ENCODE data around the gene EDEM3.
"Not testable (repeated sequence)": the region's sequence is repeated elsewhere in the genome, so short reads cannot be mapped to it uniquely, and the experiment has no call there.

The EDEM3 gene, protein sequence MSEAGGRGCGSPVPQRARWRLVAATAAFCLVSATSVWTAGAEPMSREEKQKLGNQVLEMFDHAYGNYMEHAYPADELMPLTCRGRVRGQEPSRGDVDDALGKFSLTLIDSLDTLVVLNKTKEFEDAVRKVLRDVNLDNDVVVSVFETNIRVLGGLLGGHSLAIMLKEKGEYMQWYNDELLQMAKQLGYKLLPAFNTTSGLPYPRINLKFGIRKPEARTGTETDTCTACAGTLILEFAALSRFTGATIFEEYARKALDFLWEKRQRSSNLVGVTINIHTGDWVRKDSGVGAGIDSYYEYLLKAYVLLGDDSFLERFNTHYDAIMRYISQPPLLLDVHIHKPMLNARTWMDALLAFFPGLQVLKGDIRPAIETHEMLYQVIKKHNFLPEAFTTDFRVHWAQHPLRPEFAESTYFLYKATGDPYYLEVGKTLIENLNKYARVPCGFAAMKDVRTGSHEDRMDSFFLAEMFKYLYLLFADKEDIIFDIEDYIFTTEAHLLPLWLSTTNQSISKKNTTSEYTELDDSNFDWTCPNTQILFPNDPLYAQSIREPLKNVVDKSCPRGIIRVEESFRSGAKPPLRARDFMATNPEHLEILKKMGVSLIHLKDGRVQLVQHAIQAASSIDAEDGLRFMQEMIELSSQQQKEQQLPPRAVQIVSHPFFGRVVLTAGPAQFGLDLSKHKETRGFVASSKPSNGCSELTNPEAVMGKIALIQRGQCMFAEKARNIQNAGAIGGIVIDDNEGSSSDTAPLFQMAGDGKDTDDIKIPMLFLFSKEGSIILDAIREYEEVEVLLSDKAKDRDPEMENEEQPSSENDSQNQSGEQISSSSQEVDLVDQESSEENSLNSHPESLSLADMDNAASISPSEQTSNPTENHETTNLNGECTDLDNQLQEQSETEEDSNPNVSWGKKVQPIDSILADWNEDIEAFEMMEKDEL

DNA sequence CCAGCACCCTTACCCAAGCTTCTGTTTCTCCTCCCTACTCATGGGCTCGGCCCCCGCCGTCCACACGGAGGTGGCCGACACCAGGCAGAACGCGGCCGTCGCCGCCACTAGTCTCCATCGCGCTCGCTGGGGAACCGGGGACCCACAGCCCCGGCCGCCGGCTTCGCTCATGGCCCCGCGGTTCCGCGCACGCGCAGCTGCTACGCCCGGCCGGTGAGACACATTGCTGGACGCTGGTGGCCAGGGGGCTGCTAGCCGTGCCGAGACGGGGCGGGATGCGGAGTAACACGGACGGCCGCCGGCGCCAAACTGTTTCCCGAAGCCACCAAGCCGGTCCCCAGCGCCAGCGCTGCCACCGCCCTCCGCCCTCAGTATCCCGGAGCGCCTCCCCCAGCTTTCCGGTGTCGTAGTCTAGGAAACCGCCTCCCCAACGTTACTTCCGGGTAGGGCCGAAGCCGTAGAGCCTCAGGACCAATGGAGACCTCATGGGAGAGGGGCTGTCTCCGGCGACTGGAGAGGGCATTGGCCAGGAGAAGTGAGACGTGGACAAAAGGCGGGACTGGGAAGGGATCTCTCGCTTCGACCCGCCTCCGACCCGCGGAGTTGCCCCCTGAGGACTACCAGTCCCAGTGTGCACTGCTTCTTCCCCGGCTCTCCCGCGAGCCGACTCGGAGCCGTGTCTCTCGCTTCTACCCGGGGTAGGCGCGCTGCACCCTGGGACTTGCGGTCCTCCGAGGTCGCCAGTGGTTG, at the start of gene EDEM3:
Gene EDEM3 (minus strand): TSS at position 383 of the 750 bp plus-strand sequence. CDS start 212 bp downstream, at position 171.
- DNase-seq, result peak; percentile 98

DNA sequence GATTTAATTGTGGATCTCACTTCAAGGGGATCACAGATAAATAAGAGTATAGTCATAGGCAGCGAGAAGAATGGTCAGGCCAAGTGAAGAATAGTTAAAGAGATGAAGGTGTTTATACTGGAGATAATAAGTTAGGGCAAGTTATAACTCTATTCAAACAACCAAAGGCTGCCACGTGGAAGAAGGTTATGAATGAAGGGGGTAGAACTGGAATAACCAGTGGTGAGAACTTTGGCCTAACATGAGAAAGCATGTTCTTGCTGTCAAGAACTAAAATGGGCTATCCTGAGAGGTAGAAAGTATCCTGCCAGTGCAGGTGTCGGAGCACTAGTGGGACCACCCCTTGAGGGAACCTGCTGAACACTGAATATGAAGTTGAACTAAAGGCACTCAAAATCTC, 49.6 kb upstream of the EDEM3 start:
- DNase-seq, result no peak

DNA sequence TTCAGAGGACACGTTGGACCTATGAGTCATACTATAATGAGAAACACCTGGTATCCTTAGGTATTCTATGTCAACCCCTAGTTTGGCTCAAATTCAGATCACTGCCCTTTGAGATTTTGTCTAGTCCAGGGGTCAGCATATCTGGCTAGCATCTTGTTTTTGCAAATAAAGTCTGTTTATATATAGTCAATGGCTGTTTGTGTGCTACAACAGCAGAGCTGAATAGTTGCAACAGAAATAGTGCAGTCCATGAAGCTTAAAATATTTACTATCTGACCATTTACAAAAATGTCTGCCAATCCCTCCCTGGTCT, 48.5 kb upstream of the EDEM3 start:
- DNase-seq, result no peak

DNA sequence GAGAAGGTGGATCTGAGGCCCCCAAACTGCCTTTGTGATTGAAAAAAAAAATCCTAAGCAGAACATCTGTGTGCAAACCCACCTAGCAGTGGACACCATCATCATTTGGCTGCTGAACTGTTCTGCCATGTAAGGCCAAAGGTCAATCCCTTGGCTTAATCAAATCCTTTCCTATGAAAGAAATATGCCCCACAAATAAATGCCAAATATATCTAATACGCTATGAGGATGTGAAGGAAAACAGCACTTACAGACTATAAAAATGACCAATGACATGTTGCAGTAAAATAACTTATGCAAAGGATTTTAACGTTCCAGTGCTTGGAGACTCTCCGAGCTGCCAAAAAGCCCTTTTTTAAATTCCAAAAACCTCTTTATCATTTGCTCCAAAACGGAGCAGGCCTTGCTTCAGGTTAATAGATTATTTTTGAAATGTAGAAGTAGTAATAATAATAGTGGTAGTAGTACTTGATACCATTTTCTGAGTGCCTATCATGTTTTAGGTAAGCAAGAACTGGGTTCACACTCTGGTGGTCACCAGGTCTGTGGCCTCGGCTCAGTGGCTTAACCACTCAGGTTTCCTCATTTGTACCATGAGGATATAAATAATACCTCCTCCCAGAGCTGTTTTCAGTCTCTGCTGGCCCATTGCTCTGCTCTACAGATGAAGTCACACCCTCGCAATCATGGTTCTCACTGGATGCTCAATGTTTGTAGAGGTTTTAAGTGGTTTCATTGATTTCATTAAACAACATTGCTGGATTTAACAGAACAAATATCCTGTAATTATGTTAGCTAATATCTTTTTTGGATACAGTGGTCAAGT, 47.9 kb upstream of the EDEM3 start:
- no peak for DNase-seq

DNA sequence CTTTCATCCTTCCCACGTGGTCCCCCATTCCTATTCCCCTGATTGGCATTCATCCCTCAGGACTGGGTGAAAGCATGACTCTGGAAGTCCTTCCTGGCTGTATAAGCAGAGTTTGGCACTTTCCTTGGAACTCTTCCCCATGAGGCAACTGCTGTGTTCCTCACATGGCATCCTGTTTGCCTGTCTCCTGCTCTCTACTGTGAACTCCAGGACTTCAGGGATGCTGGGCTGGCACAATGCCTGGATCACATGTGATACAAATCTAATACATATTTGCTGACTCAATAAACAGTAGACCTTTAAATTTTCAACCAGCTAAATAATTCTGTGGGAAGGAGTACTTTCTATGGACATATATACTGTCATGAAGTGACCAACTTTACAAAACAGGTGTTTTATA, 46.8 kb upstream of the EDEM3 start:
- no peak for DNase-seq

DNA sequence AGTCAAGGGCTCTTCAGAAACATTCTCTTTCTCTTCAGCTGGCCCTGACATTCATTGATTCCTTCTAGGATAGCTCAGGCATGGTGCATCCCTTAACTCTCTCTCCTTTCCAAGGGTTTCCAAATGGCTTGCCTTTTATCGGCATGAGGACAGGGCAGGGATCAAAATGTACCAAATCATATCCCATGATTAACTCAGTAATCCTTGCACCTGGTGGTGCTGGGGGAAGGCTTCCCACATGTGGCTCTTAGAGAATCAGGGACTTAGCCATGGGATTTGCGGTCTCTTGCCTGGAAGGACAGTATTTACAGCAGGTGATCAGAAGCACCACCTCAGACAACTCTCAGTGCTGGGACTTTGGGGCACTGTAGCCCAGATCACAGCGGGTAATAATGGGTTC, 46.2 kb upstream of the EDEM3 start:
- DNase-seq, result no peak

DNA sequence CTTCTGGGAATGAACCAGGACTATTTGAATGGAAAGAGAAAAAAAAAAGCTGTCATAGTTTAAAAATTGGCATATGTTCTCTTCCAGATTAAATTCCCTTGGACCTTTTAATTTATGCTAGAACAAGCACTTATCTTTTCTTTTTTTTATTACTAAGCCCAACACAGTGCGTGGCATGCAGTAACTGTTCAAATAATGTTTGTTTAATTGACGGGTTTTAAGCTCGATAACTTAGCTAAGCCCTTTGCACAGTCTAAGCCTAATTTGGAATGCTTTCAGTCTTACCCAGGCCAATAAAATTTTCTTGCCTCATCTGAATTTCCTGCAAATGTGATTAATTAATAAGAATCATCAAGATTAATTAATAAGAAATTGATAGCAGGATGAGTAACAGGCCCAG, 39.3 kb upstream of the EDEM3 start:
- DNase-seq, result no peak

DNA sequence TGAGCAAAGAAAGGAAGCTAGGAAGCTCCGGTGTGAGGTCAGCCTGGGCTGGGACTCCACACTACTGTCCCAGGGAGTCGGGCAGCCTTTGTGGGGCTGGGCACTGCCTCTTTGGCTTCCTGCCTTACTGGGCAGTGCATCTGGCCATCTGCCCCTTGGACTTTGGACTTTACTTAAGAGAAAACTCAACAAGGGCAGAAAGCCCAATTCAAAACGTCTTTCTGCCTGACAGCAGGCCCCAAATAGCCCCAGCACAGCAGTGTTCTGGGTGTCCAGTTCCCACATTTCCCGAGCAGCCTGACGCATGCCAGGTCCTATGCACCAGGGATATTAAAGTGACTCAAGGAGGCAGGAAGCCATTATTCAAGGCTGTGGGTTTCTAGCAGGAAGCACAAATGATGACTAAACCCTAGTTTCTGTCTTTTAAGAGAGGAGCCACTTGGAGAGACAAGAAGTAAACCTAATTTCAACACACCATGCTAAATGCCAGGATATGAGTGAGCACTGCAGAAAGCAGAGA, 37.9 kb upstream of the EDEM3 start:
- DNase-seq, result no peak

DNA sequence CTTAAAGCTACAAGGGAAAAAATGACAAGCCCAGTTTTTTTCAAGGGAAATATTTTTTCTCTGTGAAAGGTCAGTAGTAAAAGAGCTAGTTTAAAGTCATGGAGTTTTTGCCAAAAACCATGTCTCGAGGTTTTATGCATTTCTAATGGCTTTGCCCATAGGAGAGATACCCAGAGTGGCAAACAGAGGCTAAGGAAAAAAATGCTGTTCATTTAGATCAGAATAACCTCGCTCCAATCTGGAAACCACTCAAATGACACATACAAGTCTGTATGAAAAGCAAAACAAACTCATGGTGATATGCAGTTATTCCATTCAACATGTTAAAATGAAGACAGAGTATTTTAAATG, 36.9 kb upstream of the EDEM3 start:
- no peak for DNase-seq

DNA sequence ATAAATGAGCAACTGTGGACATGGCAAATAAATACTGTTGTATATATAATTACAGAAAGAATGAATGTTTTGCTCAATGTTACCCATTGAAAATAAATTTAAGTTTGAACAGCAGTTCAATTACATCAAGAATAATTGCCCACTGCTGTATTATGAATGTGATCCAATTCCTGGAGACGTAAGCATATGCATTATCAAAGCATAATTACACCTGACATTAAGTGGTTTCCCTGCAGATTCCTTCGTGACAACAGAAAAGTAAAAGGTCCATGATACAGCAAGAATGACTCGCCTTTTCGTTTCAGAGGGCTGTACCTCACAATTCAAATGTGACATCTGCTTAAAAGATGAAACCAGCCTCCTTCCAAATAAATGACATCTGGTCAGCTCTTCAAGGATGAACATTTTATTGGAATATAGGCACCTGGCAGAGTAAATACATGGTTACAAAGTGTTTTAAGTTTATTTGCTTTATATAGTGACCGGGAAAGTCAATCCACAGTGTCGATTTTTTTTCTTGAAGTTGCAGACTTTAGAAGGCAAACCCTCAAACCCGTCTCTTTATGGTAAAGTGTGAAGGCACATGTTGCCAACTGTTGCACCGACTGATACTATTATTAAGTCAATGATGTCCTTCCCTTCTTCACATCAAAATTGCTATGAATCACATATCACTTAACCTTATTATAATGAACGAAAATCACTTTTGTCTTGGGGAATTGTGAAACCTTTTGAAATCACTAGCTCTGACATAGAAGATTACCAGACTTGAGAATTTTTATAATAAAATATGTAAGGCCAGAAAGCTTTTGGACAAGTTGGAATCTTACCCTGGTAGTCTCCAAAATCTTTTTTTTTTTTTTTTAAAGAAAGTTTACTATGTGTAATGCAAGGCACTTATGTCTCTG, 36.2 kb upstream of the EDEM3 start:
- no peak for DNase-seq

DNA sequence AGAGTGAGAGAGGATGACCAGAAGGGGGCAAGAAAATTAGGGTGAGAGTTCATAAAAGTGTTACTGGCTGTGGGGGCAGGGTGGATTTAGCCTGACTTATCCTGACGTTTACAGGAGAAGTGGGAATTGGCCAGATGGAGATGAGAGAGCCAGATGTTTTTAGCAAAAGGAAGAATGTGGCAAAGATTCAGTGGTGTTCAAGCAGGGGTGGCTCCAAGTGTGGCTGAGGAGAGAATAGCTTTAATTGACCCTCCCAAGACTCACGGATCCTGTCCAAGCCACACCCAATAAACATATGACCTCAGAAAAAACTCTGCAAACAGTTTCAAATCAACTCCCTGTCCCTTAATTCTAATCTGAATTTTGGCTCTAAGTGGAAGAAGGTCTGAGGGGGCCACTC, 35.2 kb upstream of the EDEM3 start:
- DNase-seq, result no peak

DNA sequence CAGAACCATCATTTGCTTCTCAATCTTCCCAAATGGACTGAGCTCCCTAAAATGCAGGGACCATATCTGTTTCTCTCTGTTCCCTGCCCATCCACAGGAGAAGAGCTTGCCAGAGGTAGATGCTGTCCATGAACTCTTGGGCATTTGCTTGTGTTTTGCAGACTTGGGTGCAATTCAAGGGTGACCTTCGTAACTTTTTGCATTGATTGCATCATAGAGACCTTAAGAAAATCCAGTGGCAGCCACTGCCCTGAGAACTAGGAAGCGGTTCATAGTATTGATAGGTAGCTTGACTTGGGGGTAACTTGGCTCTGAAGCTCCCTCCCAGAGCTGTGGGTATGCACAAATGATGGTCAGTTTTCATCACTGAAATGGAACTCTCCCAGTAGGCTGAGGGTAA, 34.3 kb upstream of the EDEM3 start:
- no peak for DNase-seq

DNA sequence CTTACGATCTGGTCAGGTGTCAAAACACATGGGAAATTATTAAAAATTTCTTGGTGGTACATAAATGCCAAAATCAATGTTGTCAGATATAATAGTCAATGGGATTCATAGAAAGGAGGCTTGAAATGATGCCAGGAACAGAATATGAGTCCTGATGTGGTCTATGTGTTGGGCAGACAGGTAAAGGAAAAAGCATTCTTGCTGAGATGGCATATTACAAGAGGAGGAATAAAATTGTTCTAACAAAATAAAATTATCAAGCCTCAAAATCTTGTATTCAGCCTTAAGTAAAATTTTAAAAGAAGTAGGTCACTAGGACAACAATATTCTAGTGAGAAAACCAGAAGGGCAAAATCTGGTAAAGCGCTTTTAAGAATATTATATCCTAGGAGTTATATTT, 30.9 kb upstream of the EDEM3 start:
- no peak for DNase-seq

DNA sequence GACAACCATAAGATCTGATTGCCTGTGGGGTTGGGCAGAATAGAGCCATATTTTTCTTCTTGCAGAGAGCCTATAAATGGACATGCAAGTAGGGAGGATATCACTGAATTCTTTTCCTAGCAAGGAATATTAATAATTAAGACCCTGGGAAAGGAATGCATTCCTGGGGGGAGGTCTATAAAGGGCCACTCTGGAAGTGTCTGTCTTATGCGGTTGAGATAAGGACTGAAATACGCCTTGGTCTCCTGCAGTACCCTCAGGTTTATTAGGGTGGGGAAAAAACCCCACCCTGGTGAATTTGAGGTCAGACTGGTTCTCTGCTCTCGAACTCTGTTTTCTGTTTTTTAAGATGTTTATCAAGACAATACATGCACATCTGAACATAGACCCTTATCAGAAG, 29.1 kb upstream of the EDEM3 start:
- DNase-seq, result not testable (repeated sequence)

DNA sequence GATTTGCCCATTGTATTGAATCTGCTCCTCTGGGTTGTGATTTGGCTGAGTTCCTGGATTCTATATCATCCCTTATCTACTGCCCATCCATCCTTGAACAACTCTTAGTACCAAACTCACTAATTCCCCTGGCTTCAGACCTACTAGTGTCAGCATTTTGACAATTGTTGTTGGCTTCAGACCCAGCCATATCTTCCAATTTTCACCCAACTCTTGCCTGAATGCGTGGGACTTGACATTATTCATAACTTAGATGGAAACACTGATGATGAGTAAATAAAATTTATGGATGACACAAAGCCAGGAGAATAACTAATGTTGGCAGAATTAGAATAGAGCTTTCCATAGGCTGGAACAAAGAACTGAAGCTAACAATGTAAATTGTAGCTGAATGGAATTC, 27.3 kb upstream of the EDEM3 start:
- no peak for DNase-seq

DNA sequence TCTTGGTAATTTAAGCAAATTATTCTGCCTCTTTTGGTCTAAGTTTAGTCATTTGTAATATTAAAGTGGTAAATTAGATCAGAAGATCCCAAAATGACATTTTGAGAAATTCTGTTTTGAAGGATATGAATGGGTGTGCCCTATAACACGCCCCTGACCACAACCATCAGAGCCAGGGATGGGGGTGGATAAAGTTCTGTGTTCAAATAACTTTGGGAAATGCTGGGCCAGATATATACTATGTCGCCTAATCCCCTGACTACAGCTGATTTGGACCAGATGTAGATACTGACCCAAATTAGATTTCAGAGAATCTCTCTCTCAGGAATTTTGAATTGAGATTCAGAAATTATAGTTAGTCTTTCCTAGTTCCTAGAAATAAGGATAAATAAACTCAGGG, 21.2 kb upstream of the EDEM3 start:
- DNase-seq, result no peak

DNA sequence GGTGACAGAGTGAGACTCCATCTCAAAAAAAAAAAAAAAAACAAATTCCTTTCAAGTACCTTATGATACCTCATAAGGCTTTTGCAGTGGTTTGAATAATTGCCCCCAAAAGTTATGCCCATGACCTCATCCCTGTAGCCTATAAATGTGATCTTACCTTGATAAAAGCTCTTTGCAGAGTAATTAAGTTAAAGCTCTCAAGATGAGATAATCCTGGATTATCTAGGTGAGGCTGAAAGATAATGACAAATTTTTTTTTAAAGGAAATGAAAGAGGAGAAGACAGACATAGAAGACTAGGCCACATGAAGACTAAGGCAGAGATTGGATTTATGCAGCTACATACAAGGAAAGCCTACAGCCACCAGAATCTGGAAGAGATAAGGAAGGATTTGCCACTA, 20.7 kb upstream of the EDEM3 start:
- DNase-seq, result no peak

DNA sequence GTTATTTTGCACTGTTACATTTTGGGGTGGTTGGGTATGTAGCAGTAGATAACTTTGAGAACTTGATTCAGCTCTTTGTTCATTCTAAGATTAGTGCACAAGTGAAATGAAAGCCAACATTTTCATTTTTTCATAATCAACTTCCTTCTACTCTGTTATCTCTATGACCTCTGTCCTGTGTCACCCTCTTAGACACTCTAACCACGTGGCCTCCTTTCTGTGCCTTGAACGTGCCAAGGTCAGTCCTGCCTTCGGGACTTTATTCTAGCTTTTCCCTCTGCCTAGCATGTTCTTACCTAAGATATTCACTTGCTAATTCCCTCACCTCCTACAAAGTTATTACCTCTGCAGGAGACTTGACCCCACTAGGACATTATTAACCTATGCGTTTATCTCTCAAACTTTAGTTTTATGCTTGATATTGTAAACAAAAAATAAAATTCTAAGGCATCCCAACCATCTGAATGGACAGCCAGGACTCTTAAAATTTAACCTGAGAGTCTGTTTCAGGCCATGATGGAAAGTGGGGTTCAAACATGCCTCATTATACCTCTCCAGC, 19.2 kb upstream of the EDEM3 start:
- DNase-seq, result no peak

DNA sequence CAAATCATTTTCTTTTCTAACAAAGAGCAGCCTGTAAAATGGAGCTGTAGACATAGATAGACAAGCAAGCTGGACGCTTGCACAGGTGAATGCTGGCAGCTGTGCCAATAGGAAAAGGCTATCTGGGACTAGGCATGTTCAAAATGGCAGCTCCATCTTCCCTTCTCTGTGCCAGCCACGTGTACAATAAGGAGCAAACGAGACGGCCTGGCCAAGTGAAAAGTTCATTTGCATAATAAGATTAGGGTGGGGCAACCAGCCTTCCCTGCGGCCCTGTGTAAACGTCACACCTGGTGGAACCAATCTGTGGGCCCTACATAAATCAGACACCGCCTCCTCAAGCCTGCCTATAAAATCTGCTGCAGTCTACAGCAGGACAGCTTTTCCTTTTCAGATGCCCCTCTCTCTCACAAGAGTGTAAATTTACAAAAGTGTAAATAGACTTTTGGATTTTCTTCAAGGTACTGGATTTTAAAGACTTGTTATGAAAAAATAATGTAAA, 16.6 kb upstream of the EDEM3 start:
- DNase-seq, result no peak

DNA sequence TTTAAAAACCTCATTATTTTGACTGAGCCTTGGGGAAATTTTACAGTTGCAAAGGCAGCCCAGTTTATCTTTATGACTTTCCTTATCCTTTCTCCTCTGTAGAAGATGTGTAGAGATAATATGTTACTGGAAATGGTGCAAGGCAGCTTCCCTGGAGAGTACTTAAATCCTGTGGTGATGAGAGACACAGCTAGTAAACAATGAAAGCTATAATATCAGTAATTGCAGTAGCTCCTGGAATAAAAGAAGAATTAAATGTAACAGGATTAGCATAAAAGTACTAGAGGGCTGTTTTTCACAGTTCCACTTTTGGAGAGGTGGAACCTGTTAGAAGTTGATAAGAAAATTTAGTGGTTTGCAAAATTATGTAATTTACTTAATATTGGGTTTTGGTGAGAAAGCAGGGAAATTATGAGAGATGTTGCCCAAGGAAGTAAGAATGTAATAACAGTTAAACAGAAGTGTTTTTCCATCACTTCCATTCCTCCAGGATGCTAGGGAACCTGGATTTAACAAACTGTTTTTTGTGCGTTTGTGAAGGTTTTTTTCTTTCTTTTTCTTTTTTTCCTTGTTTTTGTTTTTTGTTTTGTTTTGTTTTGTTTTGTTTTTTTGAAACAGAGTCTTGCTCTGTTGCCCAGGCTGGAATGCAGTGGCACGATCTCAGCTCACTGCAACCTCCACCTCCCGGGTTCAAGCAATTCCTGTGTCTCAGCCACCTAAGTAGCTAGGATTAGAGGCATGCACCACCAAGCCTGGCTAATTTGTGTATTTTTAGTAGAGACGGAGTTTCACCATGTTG, 15.7 kb upstream of the EDEM3 start:
- no peak for DNase-seq
